ENCODE results near the gene CENPM. TPM values are rescaled to one million over a fixed set of nuclear protein-coding genes. Genes with fewer than 3 reads are reported as not detected.

The CENPM gene
- polyA plus RNA-seq, 1 donor: 15.6 TPM

DNA sequence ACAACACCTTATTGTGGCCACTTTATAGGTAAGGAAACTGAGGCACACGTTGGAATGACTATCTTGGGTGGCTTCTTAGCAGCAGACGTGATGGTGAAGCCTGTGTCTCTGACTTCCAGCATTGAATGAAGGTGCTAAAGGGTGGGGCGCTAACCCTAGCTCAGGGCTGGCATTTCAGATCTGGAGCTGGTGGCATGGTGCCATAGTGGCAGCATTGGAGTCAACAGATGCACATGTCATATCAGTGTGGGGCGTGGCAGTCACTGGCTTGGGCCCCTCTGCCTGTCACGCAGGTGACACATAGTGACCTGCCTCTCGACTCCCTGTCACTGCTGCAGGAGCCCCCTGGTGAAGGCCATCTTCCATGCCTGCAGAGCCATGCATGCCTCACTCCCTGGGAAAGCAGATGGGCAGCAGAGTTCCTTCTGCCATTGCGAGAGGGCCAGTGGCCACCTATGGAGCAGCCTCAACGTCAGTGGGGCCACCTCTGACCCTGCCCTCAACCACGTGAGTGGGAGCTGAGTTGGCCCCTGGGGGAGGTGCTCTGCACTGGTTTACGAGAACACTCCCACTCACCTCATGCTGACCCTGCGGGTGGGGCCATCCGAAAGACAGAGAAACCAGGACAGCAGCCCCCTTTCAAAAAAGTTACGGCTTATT is 46.8 kb downstream of the CENPM start:
- no peak for DNase-seq

DNA sequence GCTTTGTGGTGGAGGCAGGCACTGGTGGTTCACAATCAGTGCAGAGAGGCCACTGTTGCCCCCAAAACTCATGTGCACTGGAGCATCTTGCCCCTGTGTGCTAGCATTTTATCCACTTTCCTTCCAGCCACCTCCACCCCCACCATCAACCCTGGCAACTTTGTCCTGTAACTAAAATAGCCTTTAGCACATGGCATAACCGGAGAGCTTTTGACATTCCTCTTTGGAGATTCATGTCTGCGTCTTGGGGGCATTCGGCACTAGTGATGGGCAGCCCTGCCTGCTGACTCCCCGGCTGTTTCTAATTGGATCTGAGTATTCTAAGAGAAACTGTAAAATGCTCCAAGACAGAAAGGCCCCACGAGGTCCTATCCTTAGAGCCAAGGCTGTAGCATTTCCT is 47.8 kb downstream of the CENPM start:
- no peak for DNase-seq

DNA sequence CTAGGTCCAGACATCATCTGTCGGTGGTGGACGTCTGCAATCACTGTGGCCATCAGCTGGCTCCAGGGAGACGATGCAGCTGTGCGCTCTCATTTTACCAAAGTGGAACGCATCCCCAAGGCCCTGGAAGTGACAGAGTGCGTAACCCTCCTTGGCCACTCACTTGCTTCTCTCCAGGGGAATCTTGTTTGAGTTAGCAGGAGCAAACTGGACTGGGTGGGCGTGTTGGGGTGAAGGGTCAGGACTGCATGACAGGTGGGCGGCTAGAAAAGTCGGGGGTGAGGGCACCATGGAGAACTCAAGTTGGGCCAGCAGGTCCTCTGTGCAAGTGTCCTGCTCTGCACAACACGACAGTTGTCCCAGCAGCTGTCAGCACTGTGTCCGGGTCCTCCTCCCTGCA is 48.3 kb downstream of the CENPM start:
- DNase-seq: no peak

DNA sequence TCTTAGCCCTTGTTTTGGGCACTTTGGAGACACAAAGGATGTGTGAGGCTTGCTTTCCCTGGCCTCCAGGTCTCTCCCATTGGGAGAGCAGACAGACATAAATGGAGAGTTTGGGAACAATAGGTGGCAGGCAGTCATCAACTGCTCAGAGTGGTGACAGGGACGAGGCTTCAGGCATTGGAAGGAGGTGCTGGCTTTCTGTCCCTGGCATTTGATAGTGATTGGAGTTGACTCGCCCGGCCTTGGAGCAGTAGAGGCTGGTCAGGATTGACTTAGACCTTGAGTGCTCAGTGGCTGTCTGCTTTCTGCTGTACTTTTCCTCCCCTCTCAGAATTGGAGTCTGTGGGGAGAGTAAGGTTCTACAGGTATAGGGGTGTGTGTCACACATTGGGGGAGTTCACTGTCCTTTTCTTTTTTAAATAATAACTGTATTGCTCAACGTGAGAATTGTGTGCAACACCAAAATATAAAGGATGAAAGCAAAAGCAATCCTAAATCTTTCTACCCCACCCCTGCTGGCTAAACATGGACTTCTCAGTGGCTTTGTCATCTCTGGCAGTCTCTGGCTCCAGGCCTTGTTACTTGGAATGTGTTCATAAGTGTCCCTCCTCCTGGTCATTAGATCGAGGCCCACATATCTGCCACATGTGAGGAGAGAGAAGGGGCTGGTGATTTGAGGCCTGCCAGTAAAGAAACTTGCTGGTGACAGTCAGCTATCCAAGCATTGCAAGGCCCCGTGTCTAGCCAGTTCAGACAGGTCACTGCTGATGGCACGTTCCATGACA is 53.2 kb downstream of the CENPM start:
- DNase-seq: no peak

DNA sequence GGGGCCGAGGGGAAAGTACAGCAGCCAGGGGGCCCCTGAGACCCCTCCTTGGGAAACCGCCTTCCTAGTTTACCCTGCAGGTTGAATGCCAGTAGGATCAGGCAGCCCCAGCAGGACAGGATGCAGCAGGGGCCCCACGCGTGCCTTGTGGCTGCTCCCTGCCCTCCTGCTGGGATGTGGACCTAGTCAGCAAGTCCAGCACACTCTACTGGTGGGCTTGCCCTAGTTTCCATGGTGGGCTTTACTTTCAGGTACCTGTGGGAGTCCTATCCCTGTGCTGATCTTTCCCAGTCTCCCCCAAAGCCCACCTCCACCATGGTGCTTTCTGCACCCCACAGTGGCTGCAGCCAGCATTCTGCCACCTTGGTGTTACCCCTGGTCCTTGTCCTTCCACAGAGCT is 54.2 kb downstream of the CENPM start:
- no peak for DNase-seq

DNA sequence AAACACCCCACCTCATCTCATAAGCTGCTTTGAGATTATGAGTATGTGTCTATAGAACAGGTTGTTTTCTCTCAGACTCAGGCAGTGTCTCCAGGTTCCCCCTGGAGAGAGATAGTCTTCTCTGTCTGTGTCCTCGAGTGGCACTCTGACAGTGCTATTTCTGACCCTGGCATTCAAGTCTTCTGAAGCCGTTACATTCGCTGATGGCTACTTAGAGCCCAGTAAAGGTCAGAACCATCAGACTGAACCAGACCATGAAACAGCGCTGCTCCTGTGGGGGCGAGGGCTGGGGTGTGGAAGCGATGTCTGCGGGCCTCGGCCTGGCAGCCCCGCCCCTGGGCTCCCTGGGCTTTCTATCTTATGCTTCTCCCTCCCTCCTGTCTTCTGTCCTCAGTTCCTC is 55.5 kb downstream of the CENPM start:
- DNase-seq: no peak

Other genes starting within 250 kb of the CENPM start
- 4.6 TPM for gene MEI1, start 247.6 kb downstream of the CENPM start, polyA plus RNA-seq (ENCODE audit: insufficient read length)
- 10.1 TPM for gene CCDC134, start 146.5 kb downstream of the CENPM start, polyA plus RNA-seq (ENCODE audit: insufficient read length)
- 86.7 TPM for gene SREBF2, start 114.0 kb downstream of the CENPM start, polyA plus RNA-seq (ENCODE audit: insufficient read length)
- gene SHISA8, start 32.1 kb downstream of the CENPM start, polyA plus RNA-seq (ENCODE audit: insufficient read length): 0.38 TPM
- gene TNFRSF13C, start 20.3 kb downstream of the CENPM start, polyA plus RNA-seq (ENCODE audit: insufficient read length): 3.8 TPM
- gene SEPTIN3, start 22.3 kb upstream of the CENPM start, polyA plus RNA-seq (ENCODE audit: insufficient read length): 7.7 TPM
- 8.4 TPM for gene WBP2NL, start 51.6 kb upstream of the CENPM start, polyA plus RNA-seq (ENCODE audit: insufficient read length)
- gene NAGA, start 123.7 kb upstream of the CENPM start, polyA plus RNA-seq (ENCODE audit: insufficient read length): 27.3 TPM
- gene PHETA2, start 127.1 kb upstream of the CENPM start, polyA plus RNA-seq (ENCODE audit: insufficient read length): 10.0 TPM
- gene SMDT1, start 132.5 kb upstream of the CENPM start, polyA plus RNA-seq (ENCODE audit: insufficient read length): 90.7 TPM
- gene NDUFA6, start 143.6 kb upstream of the CENPM start, polyA plus RNA-seq (ENCODE audit: insufficient read length): 112 TPM
- 6.2 TPM for gene CYP2D6, start 183.7 kb upstream of the CENPM start, polyA plus RNA-seq (ENCODE audit: insufficient read length)

Data from left kidney (tissue), 2 donors.